COLO829 (cell line): Measurements from ENCODE around the gene NDUFA5.

Source experiments
- DNase-seq: peaks from one replicate; pipeline ENCODE4 v3.0.0; 2012; ENCODE audit warnings: low spot score

Gene NDUFA5

DNA sequence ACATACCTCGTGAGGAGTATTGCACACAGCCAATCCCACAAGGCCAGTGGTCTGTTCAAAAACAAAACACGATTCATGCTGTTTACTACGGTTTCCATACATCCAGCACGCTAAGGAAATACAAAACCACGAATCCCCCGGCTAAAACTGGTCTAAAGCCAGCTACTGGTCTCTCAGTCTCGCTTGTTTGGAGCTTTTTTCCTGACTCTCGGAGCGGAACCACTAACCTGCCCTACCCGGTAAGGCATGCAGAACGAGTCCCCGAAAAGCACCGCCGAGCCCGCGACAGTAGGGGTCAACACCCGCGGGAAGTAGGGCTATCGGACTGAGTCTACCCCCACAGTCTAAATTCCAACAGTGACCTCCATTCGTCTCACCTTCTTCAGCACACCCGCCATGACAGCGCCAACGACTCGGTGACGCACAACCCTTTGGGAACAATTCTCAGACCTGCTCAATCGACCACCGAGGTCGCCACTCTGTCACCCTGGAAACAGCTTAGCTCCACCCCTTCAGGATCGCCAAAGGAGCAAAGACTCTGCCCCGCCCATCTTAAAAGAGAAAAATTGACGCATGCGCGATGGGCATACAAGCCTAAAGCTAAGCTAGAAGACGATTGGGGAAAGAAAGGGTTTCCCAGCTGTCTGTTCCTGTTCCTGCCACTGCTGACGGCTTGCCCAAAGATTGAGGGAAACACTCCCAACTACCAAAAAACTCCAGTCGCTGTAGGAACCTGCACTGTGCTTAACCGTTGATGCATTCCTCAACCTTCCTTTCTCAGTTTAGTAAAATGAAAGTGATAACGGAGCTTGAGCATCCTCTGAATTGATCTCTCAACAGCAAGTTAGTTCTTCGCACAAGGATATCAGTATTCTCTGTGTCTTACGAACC, at the start of gene NDUFA5:
Gene NDUFA5 (minus strand): TSS at position 421 of the 891 bp plus-strand sequence. CDS start 23 bp downstream, at position 398.
- peak; percentile 100 for DNase-seq

DNA sequence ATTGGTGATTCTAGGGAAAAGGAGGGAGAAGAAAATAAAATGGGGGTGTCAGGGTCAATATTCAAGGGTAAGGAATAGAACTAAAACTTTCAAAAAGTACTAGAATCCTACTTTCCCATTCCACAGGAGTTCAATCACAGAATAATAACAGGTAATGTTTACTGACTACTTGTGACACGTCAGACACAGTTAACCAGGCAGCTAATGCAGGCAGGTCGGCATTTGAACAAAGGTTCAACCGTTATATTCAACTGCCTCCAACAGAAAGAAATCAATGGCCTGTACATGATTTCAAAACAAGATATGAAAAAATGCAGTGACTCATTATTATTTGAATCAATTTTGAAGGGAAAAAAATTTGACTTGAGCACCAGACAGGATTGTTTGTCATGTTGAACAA, 47.1 kb upstream of the NDUFA5 start:
- no peak for DNase-seq

DNA sequence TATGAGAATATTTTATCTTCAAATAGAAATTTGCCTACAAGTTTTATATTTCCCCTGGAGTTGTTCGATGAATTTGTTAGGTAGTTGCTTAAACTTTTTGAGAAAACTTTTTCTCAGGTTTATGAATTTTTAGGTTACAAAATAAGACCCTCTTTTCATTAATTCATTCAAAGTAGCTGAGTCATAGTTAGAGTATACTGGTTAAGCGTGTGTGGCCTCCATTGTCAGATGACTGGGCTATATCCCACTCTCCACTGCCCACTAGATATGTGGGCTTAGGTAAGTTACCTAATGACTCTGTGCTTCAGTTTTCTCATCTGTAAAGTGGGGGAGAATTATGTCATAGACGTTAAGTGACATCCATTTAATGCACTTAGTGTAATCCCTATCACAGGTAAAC, 45.0 kb upstream of the NDUFA5 start:
- DNase-seq: no peak

DNA sequence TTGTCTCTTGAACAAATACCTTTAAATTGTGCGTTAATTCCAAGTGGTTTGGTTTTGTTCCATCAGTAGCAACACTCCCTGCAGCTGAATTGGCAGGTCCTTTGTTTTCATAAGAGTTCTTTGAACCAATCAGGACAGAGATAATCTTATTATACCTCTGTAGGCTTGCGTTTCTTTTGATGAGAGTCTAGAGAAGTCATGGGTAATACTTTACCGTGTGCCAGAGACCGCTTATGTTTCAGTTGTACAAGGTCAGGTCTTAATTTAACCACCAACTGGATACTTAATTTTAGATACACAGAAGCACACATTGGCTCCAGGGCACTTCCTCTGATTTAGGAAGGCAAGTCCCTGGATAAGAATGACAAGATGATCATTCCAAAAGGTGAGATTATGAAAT, 43.9 kb upstream of the NDUFA5 start, which contains the start of gene ASB15:
Gene ASB15 (plus strand): TSS at position 292 of the 400 bp plus-strand sequence. CDS start 12,682 bp downstream, outside the sequence.
- DNase-seq: no peak

DNA sequence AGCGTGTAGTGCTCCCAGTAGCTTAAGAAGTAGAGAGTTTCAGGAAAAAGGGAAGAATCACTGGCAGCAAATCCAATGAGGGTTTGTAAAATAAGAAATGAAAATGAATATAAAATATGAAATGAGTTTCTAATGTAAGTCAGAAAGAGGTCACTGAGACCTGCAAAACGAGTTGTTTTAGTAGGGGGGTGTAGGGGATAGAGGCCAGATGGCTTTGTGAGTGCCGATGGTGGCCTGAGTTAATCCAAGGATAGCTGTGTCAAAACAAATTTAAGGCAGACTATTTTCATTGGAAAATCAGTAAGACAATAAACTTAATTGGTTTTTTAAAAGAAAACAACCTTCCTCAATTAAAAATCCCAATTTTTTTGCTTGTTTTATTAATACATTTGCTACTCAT, 43.3 kb upstream of the NDUFA5 start:
- no peak for DNase-seq

DNA sequence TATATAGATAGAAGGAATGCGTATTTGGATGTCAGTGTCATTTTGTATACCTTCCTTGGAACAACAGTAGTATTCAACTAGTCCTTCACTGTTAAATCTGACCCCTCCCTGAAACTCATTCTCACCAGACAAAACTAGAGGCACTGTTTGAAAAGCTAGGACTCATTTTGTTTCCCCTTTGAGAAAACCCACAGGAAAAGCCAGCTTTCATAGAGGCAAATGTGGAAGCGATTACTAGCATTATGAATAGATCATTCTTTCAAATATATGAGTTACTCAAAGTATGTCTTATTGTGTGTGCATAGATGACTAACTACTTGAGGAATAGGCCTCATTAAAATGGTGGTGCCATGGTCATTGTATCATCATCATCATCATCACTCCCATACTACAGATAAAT, 42.1 kb upstream of the NDUFA5 start:
- DNase-seq: peak; percentile 80

DNA sequence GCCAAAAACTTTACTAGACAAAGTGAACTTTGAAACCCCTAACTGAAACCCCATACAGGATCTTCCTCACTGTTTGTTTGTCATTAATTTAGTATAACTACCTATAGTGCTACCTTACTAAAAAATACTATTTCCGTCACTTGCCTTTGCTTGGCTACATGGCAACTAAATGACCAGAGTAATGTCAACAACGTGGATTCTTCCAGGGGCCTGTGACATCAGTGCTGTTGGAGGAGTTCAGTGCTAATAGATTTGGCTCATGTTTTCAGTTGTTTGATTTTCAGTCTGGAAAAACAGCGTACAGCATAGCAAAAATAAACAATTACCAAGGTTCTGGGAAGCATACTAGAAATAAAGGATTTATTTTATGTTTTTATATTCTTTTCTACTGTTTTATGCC, 41.0 kb upstream of the NDUFA5 start:
- no peak for DNase-seq

DNA sequence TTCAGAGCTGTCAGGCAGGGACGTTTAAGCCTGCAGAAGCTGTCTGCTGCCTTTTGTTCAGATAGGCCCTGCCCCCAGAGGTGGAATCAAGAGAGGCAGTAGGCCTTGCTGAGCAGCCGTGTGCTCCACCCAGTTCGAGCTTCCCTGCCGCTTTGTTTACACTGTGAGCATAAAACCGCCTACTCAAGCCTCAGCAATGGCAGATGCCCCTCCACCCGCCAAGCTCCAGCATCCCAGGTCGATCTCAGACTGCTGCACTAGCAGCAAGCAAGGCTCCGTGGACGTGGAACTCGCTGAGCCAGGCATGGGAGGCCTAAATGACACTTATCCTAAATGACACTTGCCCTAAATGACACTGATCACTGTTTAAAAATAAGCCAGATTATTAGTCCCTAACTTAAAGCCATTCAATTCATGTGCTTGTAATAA, 37.2 kb upstream of the NDUFA5 start:
- no peak for DNase-seq

DNA sequence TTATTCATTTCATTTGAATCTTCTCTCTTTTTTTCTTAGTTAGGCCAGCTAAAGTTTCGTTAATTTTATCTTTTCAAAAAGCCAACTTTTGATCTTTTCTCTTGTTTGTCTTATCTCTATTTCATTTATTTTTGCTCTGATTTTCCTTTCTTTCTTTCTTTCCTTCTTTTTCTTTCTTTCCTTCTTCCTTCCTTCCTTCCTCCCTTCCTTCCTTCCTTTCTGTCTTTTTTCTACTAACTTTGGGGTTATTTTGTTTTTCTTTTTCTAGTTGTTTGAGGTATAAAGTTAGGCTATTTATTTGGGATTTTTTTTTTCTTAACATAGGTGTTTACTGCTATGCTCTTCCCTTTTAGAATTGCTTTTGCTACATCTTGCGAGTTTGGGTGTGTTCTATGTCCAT, 30.8 kb upstream of the NDUFA5 start:
- no peak for DNase-seq

DNA sequence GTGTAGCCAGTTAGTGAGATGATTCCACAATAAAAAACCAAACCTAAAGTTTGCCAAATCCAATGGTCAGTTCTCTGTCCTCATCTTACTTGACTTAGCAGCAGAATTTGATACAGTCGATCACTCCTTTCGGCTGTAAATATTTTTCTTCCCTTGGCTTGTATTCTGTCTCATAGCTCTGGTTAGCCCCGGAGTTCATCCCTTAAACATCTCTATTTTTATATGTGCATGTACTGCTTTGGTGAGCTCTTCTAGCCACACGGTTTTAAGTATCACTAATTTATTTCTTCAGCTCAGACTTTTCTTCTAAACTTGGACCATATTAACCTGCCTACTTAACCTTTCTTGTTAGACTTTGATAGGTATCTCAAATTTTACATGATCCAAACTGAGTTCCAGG, 26.2 kb upstream of the NDUFA5 start:
- DNase-seq: no peak

DNA sequence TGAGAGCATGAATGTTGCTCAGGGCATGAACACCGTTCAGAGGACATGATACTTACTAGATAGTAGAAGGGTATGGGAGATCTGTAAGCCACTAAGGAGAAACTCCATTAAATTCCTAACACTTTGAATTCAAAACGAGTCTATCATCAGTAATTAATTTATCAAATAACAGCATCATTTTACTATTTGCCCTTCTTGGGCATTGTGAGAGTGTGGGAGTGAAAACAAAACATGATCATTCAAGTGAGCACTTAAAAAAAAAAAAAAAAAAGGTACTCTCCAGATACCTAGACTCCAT, 23.5 kb upstream of the NDUFA5 start:
- DNase-seq: no peak

DNA sequence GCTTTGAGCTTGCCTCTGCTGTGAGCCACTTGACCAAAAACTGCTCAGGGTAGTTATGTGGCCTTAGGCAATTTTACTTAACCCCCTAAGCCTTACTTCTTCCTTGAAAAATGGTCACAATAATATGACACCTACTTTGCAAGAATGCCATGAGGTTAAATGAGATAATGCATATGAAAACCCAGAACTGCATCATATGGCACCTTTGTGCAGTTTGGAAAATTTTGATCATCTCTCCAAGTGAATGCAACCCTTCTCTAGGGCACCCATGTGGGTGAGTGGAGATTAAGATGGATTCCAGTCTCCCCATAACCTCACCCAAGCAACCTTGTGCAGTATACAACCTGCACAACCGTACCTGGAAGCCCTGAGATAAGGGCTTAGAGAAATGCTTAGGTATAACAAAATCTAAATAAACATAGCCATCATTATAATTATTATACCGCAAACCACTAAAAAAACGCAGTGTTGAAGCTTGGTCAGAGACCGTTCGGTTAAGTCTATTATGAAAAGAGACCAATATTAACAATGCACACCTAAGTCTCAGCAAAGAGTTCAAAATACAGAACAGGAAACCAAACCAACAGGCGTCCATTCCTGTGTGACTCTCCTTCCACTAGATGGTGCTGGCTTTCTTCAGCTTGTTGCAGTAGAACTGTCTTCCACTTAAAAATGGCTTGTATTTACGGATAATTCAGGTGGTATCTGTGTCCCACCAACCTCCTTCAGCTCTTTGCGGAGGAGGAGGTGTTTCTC, 23.0 kb upstream of the NDUFA5 start:
- peak; percentile 73 for DNase-seq

DNA sequence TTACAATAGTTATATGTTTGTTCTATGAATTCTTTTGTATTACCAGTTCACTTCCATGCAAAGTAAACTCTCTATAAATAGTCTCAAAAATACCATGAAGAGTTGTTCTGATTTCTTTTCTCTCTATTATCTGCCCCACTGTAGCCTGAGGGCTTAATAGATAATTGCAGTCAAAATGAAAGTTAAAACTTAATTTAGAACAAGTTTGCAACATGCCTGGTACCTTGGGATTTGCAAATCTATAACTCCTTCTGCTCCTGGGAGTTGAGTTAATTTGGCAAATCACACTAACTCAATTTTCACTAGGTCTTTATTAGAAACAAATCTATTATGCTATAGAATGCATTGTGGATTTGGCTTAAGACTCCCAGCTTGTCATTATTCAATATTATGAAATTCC, 21.8 kb upstream of the NDUFA5 start:
- DNase-seq: no peak

DNA sequence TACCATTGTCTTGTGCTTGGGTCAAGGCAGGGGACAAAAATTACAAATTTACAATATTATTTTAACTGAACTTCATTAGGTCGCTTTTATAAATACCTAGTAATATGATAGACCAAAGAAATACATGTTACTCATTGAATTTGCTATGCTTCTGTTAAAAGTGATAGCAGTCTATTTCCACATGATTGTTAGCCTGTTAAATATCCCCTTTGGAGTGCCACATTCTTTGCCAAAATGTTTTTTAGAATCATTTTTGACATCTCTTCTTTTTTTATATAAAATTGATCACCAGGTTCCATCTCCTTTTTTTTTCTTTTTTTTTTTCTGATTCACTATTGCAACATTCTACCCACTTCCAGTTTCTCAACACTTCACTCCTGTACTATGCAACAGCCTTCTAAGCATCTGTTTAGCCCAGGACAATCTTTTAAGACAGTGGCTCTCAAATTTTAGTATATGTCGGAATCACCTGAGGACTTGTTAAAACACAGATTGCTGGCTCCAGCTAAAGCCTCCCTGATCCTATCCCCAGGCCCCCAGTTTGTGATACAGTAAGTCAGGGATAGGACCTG, 16.4 kb upstream of the NDUFA5 start:
- no peak for DNase-seq

DNA sequence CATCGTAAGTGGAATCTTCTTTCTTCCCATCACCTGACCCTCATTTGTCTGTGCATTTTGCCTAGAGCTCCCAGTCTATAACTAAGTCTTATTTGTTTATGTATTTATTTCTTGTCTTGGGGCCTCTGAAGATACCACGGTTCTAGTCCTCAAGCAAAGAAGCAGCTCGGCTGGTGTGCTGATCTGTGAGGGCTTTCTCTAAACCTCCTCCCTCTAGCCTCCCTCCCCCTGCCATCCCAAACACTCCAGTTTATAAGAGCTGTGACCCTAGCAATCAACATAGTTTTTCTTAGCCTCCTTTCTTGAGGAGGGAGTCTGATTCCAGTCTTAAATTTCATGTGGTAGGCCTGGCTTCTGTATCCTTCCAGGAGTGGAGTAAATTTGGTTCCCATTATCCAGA, 15.7 kb upstream of the NDUFA5 start:
- no peak for DNase-seq

DNA sequence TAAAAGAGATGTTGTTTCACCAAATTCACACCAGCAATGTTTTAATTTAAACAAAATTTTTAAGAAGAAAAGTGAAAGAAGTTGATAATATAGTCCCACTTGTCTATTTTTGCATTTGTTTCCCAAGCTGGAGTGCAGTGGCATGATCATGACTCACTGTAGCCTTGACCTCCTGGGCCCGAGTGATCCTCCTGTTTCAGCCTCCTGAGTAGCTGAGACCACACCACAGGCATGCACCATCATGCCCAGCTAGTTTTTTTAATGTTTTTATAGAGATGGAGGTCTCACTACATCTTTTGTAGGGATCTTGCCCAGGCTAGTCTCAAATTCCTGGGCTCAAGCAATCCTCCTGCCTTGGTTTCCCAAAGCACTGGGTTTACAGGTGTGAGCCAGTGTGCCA, 14.1 kb upstream of the NDUFA5 start:
- no peak for DNase-seq

DNA sequence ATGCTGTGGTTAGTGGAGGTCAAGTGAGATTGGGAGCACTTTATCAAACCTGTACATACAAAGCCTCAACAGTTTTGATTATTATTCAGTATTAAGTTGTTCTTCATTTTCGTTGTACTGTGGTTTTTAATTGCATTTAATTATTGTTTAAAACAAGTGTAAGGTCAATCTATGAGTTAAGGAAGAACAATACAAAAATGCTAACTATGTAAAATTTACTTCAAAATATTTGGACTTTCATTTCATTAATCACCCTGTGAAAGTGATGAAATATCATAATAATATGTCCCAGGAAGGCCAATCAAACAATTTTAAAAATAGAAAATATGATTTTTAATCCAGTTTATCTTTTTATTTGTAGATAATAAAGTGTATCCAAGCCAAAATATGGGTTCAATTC, 13.6 kb upstream of the NDUFA5 start:
- DNase-seq: no peak

DNA sequence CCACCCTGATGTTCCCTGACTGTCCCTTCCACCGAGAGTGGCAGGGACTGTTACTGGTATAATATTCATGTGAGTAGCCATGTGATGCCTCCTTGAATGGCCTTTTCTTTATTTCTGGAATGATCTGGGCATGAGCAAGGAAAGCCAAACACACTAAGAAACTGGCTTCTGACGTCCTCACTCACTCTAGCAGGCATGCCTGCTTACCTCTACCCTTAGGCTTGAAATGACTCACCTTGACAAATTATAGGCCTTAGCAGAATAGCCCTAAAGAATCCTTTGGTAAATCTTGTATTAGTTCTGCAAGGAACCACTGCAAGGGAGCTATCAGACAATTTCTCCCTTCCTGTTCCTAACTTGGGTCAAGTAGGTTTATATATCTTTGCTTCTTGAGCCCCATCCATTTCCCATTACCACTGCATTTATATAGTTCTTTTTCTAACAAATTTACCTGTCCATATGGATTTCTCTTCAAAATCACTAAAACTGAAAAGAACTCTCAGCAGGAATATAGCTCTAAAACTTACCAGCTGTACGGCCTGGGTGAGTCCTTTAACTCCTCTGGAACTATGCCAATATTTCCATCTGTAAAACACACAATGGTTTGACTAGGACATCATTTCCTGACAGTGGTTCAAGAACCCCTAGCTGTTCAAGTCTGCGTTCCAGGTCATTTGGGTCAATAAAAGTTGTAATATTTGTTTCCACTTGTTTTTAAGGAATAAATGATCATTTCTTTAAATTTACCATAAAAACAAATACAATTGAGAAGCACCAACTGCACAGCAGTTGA, 13.0 kb upstream of the NDUFA5 start:
- DNase-seq: no peak

DNA sequence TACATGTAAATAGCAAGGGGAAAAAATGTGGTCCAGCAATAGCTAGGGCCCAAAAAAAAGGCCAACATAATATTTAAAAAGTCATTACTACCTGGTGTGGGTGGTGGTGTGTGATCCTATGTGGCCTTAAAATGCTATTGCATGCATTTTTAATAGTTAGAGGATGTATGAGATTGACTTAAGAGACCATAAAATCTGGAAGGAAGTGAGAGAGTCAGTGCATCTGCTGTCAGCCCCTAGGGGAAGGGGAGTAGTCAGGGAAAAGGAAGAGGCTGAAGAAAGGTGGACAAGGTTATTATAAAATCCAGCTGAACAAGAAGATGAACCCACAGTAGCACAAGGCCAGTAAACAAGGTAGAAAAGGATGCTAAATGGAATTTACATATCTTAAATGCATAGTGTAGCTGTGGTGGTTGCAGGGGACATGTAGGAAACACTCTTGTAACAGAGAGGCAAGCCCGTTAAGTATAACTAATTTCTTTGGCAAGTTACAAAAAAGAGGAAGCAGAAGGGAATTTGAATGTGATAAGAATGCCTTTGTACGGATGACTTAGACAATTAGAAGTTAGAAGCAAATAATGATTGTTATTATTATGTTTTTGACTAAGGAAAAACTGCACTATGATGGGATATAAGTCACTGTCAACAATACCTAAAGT, 11.9 kb upstream of the NDUFA5 start:
- no peak for DNase-seq

DNA sequence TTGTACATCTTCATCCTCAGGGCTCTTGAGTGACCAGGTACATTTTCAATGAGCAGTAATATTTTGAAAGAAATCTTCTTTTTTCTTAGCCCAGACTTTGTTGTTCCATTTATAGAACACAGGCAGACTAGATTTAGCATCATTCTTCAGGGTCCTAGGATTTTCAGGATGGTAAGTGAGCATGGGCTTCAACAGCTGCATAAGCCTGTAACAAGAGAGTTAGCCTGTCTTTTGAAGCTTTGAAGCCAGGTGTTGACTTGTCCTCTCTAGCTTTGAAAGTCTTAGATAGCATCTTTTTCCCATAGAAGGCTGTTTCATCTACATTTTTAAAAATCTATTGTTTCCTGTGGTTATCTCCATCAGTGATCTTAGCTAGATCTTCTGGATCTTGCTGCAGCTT, 4.5 kb upstream of the NDUFA5 start:
- DNase-seq: no peak

DNA sequence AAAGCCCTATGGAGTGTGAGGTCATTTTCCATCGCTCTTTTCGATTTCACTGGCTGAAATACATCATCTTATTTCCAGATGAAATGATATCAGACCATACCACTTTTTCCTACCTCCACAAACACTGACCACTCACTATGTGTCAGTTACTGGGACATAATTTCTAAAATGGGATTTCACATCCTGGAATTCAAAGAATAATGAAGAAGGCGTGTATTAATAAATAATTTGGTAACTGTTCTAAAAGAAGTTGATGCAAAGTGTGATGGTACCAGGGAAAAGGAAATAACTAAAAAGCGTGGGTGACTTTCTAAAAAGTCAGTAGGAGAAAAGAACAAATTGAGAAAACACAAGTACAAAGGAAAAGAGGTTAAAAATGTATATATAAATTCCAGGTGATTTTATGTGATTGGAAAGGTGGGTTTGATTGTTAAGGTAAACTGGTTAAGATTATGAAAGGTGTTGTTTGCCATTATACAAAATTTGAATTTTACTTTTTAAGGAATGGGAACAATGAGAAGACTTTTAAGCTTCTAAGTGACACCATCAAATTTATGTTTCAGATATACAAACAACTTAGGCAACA, 764 bp upstream of the NDUFA5 start:
- no peak for DNase-seq
